ENCODE results near the gene SULT6B1.

DNA sequence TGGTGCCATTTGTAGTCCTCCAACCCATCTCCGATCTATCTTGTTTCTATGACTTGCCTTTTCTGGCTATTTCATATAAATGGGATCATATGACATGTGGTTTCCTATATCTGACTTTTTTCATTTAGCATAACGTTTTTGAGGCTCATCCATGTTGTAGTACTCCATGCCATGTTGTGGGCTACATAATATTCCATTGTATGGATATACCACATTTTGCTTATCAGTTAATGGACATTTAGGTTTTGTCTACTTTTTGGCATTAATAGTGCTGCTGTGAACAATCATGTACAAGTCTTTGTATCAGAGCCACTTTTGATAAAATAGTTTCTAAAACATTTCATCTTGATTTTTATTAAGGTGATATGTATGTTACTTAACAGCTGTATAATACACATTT, 15.2 kb upstream of the SULT6B1 start:
- TF ChIP-seq, protein P1, sequence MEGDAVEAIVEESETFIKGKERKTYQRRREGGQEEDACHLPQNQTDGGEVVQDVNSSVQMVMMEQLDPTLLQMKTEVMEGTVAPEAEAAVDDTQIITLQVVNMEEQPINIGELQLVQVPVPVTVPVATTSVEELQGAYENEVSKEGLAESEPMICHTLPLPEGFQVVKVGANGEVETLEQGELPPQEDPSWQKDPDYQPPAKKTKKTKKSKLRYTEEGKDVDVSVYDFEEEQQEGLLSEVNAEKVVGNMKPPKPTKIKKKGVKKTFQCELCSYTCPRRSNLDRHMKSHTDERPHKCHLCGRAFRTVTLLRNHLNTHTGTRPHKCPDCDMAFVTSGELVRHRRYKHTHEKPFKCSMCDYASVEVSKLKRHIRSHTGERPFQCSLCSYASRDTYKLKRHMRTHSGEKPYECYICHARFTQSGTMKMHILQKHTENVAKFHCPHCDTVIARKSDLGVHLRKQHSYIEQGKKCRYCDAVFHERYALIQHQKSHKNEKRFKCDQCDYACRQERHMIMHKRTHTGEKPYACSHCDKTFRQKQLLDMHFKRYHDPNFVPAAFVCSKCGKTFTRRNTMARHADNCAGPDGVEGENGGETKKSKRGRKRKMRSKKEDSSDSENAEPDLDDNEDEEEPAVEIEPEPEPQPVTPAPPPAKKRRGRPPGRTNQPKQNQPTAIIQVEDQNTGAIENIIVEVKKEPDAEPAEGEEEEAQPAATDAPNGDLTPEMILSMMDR (IDR thresholded peaks at IDR 0.05): no peak
- TF ChIP-seq POLR2A (IDR thresholded peaks at IDR 0.05): no peak

All from heart left ventricle (tissue), 13 donors.